Hematopoietic multipotent progenitor cell (in vitro differentiated cells): ENCODE data around the gene FGFR2. TPM values are rescaled to one million over a fixed set of nuclear protein-coding genes. Genes with fewer than 3 reads are reported as not detected.
"Not testable (repeated sequence)": the region's sequence is repeated elsewhere in the genome, so short reads cannot be mapped to it uniquely, and the experiment has no call there.

Source experiments
- DNase-seq, 3 donors: peaks; one replicate each; pipeline ENCODE4 v3.0.0-alpha.2; 2011 to 2015; ENCODE audit warnings: low read depth in 2 of 3, low spot score in 2 of 3
- total RNA-seq: library from RNA; depleted of rRNA; stranded (reverse); fragments of >200 nt; gene quantifications from one replicate; pipeline ENCODE4 v1.2.3, GENCODE V29; 2012

The FGFR2 gene
- total RNA-seq, 1 donor = not detected

GRCh38 chr10:121556918-121557573 is 41.2 kb downstream of the FGFR2 start:
- DNase-seq = no peak

- DNase-seq = no peak
Observed at GRCh38 chr10:121556455-121556854, 41.8 kb downstream of the FGFR2 start.

- not testable (repeated sequence) for DNase-seq
Observed at GRCh38 chr10:121554916-121555315, 43.3 kb downstream of the FGFR2 start.

GRCh38 chr10:121553511-121554264 is 44.6 kb downstream of the FGFR2 start:
- DNase-seq = no peak

GRCh38 chr10:121552746-121553145 is 45.5 kb downstream of the FGFR2 start:
- no peak for DNase-seq

- no peak for DNase-seq
Observed at GRCh38 chr10:121551210-121551885, 46.9 kb downstream of the FGFR2 start.

GRCh38 chr10:121544301-121544869 is 53.9 kb downstream of the FGFR2 start:
- no peak for DNase-seq

GRCh38 chr10:121543545-121543944 is 54.7 kb downstream of the FGFR2 start:
- no peak for DNase-seq

- no peak for DNase-seq
Observed at GRCh38 chr10:121541450-121542120, 56.7 kb downstream of the FGFR2 start.

GRCh38 chr10:121540732-121541395 is 57.4 kb downstream of the FGFR2 start:
- no peak for DNase-seq

- no peak for DNase-seq
Observed at GRCh38 chr10:121539786-121540185, 58.5 kb downstream of the FGFR2 start.

GRCh38 chr10:121536310-121536913 is 61.8 kb downstream of the FGFR2 start:
- no peak for DNase-seq

- DNase-seq = no peak
Observed at GRCh38 chr10:121535381-121535780, 62.9 kb downstream of the FGFR2 start.

- DNase-seq = no peak
Observed at GRCh38 chr10:121532292-121532864, 65.9 kb downstream of the FGFR2 start.

- no peak for DNase-seq
Observed at GRCh38 chr10:121531830-121532178, 66.4 kb downstream of the FGFR2 start.

GRCh38 chr10:121531076-121531829 is 67.0 kb downstream of the FGFR2 start:
- DNase-seq = no peak

GRCh38 chr10:121530481-121531075 is 67.7 kb downstream of the FGFR2 start:
- no peak for DNase-seq

- no peak for DNase-seq
Observed at GRCh38 chr10:121527690-121528089, 70.6 kb downstream of the FGFR2 start.
